GM19467 (cell line): ENCODE results near the gene ARHGDIB.

Experiments used
- ATAC-seq: cut with Tn5 transposase; IDR thresholded peaks from one replicate; pipeline ENCODE4 v1.9.1; 2021; ENCODE audit warnings: mild to moderate bottlenecking, moderate library complexity; ENCODE audit not compliant: unreplicated experiment

The ARHGDIB gene

GRCh38 chr12:14957551-14958168, 3.7 kb downstream of the ARHGDIB start:
- ATAC-seq: no peak

GRCh38 chr12:14956905-14957304, 4.5 kb downstream of the ARHGDIB start:
- ATAC-seq: no peak

GRCh38 chr12:14956024-14956891, 5.1 kb downstream of the ARHGDIB start:
- ATAC-seq: peak; percentile 28

GRCh38 chr12:14954269-14954668, 7.1 kb downstream of the ARHGDIB start:
- ATAC-seq: no peak

GRCh38 chr12:14953752-14954151, 7.6 kb downstream of the ARHGDIB start:
- no peak for ATAC-seq

- peak; percentile 59 for ATAC-seq
These were observed 9.0 kb downstream of the ARHGDIB start for GRCh38 chr12:14952299-14952921.

- no peak for ATAC-seq
These were observed 9.6 kb downstream of the ARHGDIB start for GRCh38 chr12:14951851-14952250.

- no peak for ATAC-seq
These were observed 10.2 kb downstream of the ARHGDIB start for GRCh38 chr12:14950982-14951746.

- ATAC-seq: no peak
These were observed 11.0 kb downstream of the ARHGDIB start for GRCh38 chr12:14950421-14950820.

- ATAC-seq: no peak
These were observed 11.8 kb downstream of the ARHGDIB start for GRCh38 chr12:14949631-14950030.

GRCh38 chr12:14948672-14949071, 12.7 kb downstream of the ARHGDIB start:
- peak; percentile 91 for ATAC-seq

- no peak for ATAC-seq
These were observed 14.5 kb downstream of the ARHGDIB start for GRCh38 chr12:14946861-14947260.

GRCh38 chr12:14946162-14946561, 15.2 kb downstream of the ARHGDIB start:
- ATAC-seq: no peak

- ATAC-seq: no peak
These were observed 19.0 kb downstream of the ARHGDIB start for GRCh38 chr12:14942196-14942931.

- no peak for ATAC-seq
These were observed 20.0 kb downstream of the ARHGDIB start for GRCh38 chr12:14941369-14941768.

GRCh38 chr12:14938301-14938700, 23.1 kb downstream of the ARHGDIB start, which contains the start of gene ERP27:
TSS of gene ERP27 (minus strand) at chr12:14938537. CDS start at chr12:14938508, 29 bp downstream.
- ATAC-seq: no peak

GRCh38 chr12:14937689-14938088, 23.7 kb downstream of the ARHGDIB start:
- ATAC-seq: no peak

- ATAC-seq: no peak
These were observed 24.4 kb downstream of the ARHGDIB start for GRCh38 chr12:14937014-14937413.

- no peak for ATAC-seq
These were observed 25.1 kb downstream of the ARHGDIB start for GRCh38 chr12:14936224-14936861.

GRCh38 chr12:14935031-14935430, 26.4 kb downstream of the ARHGDIB start:
- ATAC-seq: no peak
